HepG2 (cell line): ENCODE data around the gene TPRN. TPM values are rescaled to one million over a fixed set of nuclear protein-coding genes. Genes with fewer than 3 reads are reported as not detected.

ENCODE experiments used
- ATAC-seq: fragments of 200-7000 bp; cut with Tn5 transposase; 3 replicates; pipeline ENCODE4 v1.9.1; 2020; ENCODE audit warnings: mild to moderate bottlenecking, moderate library complexity
- BruUV-seq: library from RNA; stranded (reverse); fragments of 400-500 nt; replicated peaks from 2 replicates; lab custom pipeline; 2021; lab: Mats Ljungman, UMichigan
- CTCF ChIA-PET: fragments of 300-600 bp; formaldehyde crosslinking; extraction: SDS; loops from one replicate; lab custom pipeline; 2021; ENCODE audit warnings: low total read pairs, inconsistent platforms, low intra/inter-chr PET ratio; lab: Yijun Ruan, JAX
- POLR2A ChIA-PET: fragments of 350-600 bp; sonication (Branson Sonifier 250); formaldehyde crosslinking; loops from one replicate; lab custom pipeline; 2020; ENCODE audit warnings: antibody characterized with exemption, inconsistent platforms; lab: Yijun Ruan, JAX
- DNase-seq: peaks from one replicate; pipeline ENCODE4 v3.0.0-alpha.2; 2015; ENCODE audit warnings: low spot score
- FAIRE-seq: peaks from 3 replicates; lab custom pipeline; 2011; peaks lifted over from hg19 to GRCh38; lab: Jason Lieb, UNC
- H2AFZ ChIP-seq: one replicate; pipeline ENCODE4 v1.6.1; 2011; ENCODE audit warnings: low read length, inconsistent platforms
- H3K27ac ChIP-seq: fragments of 300-600 bp; 3 replicates; pipeline ENCODE4 v1.8.0; 2011; ENCODE audit warnings: mixed run types, mild to moderate bottlenecking, mixed read lengths, low read length, inconsistent platforms; ENCODE audit not compliant: insufficient read depth; ENCODE audit errors: extremely low read length
- H3K27me3 ChIP-seq, 2 experiments: fragments of 200-600 bp in 1 of 2; 2 replicates in 1 of 2; 3 replicates in 1 of 2; pipeline versions ENCODE4 v1.6.0 to v1.8.0; 2011; ENCODE audit warnings: low read length in 2 of 2, mild to moderate bottlenecking in 2 of 2, moderate library complexity in 2 of 2, inconsistent platforms in 1 of 2; ENCODE audit not compliant: insufficient read depth in 2 of 2, control insufficient read depth in 1 of 2
- H3K36me3 ChIP-seq, 2 experiments: fragments of 200-600 bp in 1 of 2; replicated peaks in 1 of 2; 2 replicates in 1 of 2; 3 replicates in 1 of 2; pipeline versions ENCODE4 v1.5.1 to v1.8.0; 2011; ENCODE audit warnings: low read length in 2 of 2, inconsistent platforms in 1 of 2; ENCODE audit not compliant: insufficient read depth in 2 of 2, control insufficient read depth in 1 of 2
- H3K4me1 ChIP-seq: 2 replicates; pipeline ENCODE4 v1.5.1; 2012; ENCODE audit warnings: low read length, inconsistent platforms; ENCODE audit not compliant: insufficient read depth
- H3K4me2 ChIP-seq: 2 replicates; pipeline ENCODE4 v1.6.0; 2011; ENCODE audit warnings: low read depth, low read length, inconsistent platforms
- H3K4me3 ChIP-seq, 3 experiments: fragments of 200-600 bp in 1 of 3; sonication (generic), shearing (Covaris generic) in 1 of 3; replicated peaks in 1 of 3; 2 replicates each; pipeline ENCODE4 v1.5.1; 2011 to 2016; ENCODE audit warnings: low read length in 3 of 3, inconsistent platforms in 2 of 3, low read depth in 2 of 3, mild to moderate bottlenecking in 2 of 3, control low read depth in 1 of 3, mixed read lengths in 1 of 3; ENCODE audit not compliant: insufficient read depth in 1 of 3
- H3K79me2 ChIP-seq: one replicate; pipeline ENCODE4 v1.6.1; 2011; ENCODE audit warnings: low read length, inconsistent platforms; ENCODE audit not compliant: insufficient read depth
- H3K9ac ChIP-seq: 2 replicates; pipeline ENCODE4 v1.6.0; 2011; ENCODE audit warnings: mild to moderate bottlenecking, low read depth, low read length, inconsistent platforms; ENCODE audit not compliant: insufficient read depth
- H3K9me3 ChIP-seq: 2 replicates; pipeline ENCODE4 v1.5.1; 2012; ENCODE audit warnings: mild to moderate bottlenecking, low read length
- H4K20me1 ChIP-seq: 2 replicates; pipeline ENCODE4 v1.6.0; 2011; ENCODE audit warnings: inconsistent platforms, mild to moderate bottlenecking, low read length, moderate library complexity; ENCODE audit not compliant: insufficient read depth
- AGO2 ChIP-seq: fragments of 200-400 bp; formaldehyde crosslinking; optimal IDR thresholded peaks from 2 replicates; pipeline ENCODE3; 2017; ENCODE audit warnings: mild to moderate bottlenecking, low read depth, low read length, moderate library complexity
- ESRRA ChIP-seq: sonication (generic); formaldehyde crosslinking; IDR thresholded peaks from 2 replicates; pipeline ENCODE4 v1.5.1; 2020; ENCODE audit warnings: mild to moderate bottlenecking, low read depth, missing genetic modification reagents
- HNRNPH1 ChIP-seq: fragments of 200-400 bp; formaldehyde crosslinking; optimal IDR thresholded peaks from 2 replicates; pipeline ENCODE3; 2017; ENCODE audit warnings: mild to moderate bottlenecking, low read depth, low read length
- HNRNPUL1 ChIP-seq: fragments of 200-400 bp; formaldehyde crosslinking; IDR thresholded peaks from 2 replicates; pipeline ENCODE4 v1.6.1; 2017; ENCODE audit warnings: low read depth, mild to moderate bottlenecking, low read length, moderate library complexity
- HOXA3 ChIP-seq: sonication (generic); formaldehyde crosslinking; IDR thresholded peaks from 2 replicates; pipeline ENCODE4 v1.5.0; 2020; ENCODE audit warnings: missing genetic modification reagents
- IRF2 ChIP-seq: IDR thresholded peaks from 2 replicates; pipeline ENCODE4 v1.6.1; 2018; ENCODE audit warnings: missing genetic modification reagents, missing compliant biosample characterization
- KLF11 ChIP-seq: IDR thresholded peaks from 2 replicates; pipeline ENCODE4 v1.6.1; 2016; ENCODE audit warnings: missing compliant biosample characterization
- NCOA1 ChIP-seq: sonication (generic); formaldehyde crosslinking; IDR thresholded peaks from 2 replicates; pipeline ENCODE4 v1.9.0; 2021; ENCODE audit warnings: missing genetic modification reagents
- RAD51 ChIP-seq: fragments of 450-650 bp; IDR thresholded peaks from 2 replicates; pipeline ENCODE4 v1.6.1; 2016; ENCODE audit warnings: borderline replicate concordance
- RBFOX2 ChIP-seq: fragments of 200-400 bp; formaldehyde crosslinking; IDR thresholded peaks from 2 replicates; pipeline ENCODE4 v1.6.1; 2017; ENCODE audit warnings: low read depth, mild to moderate bottlenecking, low read length
- SNAI1 ChIP-seq: sonication (generic); formaldehyde crosslinking; IDR thresholded peaks from 2 replicates; pipeline ENCODE4 v1.5.0; 2020; ENCODE audit warnings: mild to moderate bottlenecking, missing genetic modification reagents, borderline replicate concordance
- SOX5 ChIP-seq: IDR thresholded peaks from 2 replicates; pipeline ENCODE4 v1.6.1; 2016; ENCODE audit warnings: borderline replicate concordance
- SSRP1 ChIP-seq: IDR thresholded peaks from 2 replicates; pipeline ENCODE4 v1.6.1; 2016; ENCODE audit warnings: control low read depth
- ZC3H13 ChIP-seq: sonication (generic); formaldehyde crosslinking; IDR thresholded peaks from 2 replicates; pipeline ENCODE4 v1.8.1; 2023; ENCODE audit warnings: mild to moderate bottlenecking, missing genetic modification reagents, moderate library complexity
- ZFY ChIP-seq: sonication (generic); formaldehyde crosslinking; IDR thresholded peaks from 2 replicates; pipeline ENCODE4 v1.4.0; 2020; ENCODE audit warnings: missing genetic modification reagents
- ZNF484 ChIP-seq: sonication (generic); formaldehyde crosslinking; IDR thresholded peaks from 2 replicates; pipeline ENCODE4 v1.5.1; 2020; ENCODE audit warnings: mild to moderate bottlenecking, low read depth, missing genetic modification reagents, borderline replicate concordance
- ZNF678 ChIP-seq: sonication (generic); formaldehyde crosslinking; IDR thresholded peaks from 2 replicates; pipeline ENCODE4 v1.4.0; 2020; ENCODE audit warnings: mild to moderate bottlenecking, missing genetic modification reagents
- WGBS: methylation state at CpG from one replicate; pipeline ENCODE4 v1.1.6; 2017; ENCODE audit warnings: low lambda C conversion rate; 5-methylcytosine and 5-hydroxymethylcytosine counted together
- in situ Hi-C: cut with HindIII; loops from 2 replicates; pipeline ENCODE4 v1.10.0; 2017; ENCODE audit warnings: low pct_unique_long_range_greater_than_20kb; ENCODE audit not compliant: extremely low pct_ligation_motif_present
- intact Hi-C: fragments of 100-400 bp; cut with micrococcal nuclease; formaldehyde crosslinking; loops from one replicate; pipeline ENCODE4 v1.10.0; 2022; ENCODE audit not compliant: unreplicated experiment
- polyA plus RNA-seq, 8 experiments: library from polyadenylated mRNA; depleted of rRNA in 3 of 8; stranded (reverse) in 7 of 8; unstranded in 1 of 8; fragments of >200 nt; fragmentation: Illumina TruSeq in 4 of 8; extraction: Trizol in 4 of 8; gene quantifications; 2 replicates each; pipeline versions ENCODE4 v1.2.1 to v1.2.3, GENCODE V29; 2011 to 2016; ENCODE audit warnings: low read depth in 4 of 8, missing spikeins in 1 of 8, mixed read lengths in 1 of 8; ENCODE audit not compliant: insufficient read depth in 1 of 8
- total RNA-seq, 5 experiments: library from RNA; depleted of rRNA; stranded (reverse); fragments of >200 nt; fragmentation: Illumina TruSeq; extraction: Trizol; gene quantifications; 2 replicates each; pipeline ENCODE4 v1.2.3, GENCODE V29; 2016; ENCODE audit warnings: low read depth in 1 of 5
- TF ChIP-seq, protein P1 (sequence below): sonication (generic); formaldehyde crosslinking; IDR thresholded peaks from 2 replicates; pipeline ENCODE4 v1.4.0; 2020; ENCODE audit warnings: mild to moderate bottlenecking, missing genetic modification reagents

The TPRN gene
- total and polyA plus RNA-seq, 2 of the 13 experiments (the other 11 are each of a cell fraction or from before 2014, with no cell fraction given), result 10.1 to 19.2 TPM

- 96% methylated on average over 5 of the region's 10 CpGs for WGBS
These were observed 19.3 kb upstream of the TPRN start for GRCh38 chr9:137219757-137220316.

More at GRCh38 chr9:137219757-137220316, 19.3 kb upstream of the TPRN start:
- Histone ChIP-seq H3K9me3 (no peaks in the 10 kb centered on the region), H3K36me3 (no peaks in the 10 kb centered on the region), H3K4me2 (no peak overlapping the region), H3K4me1 (peaks cover 45% of the 10 kb centered on the region), H3K79me2 (peaks cover 3% of the 10 kb centered on the region), H3K27me3 (no peaks in the 10 kb centered on the region; a peak in 1 of 5 replicates), H2AFZ (no peak overlapping the region), H3K4me3 (no peak overlapping the region), H4K20me1 (peaks cover 4% of the 10 kb centered on the region; the same call in 1 of the 2 replicates), H3K9ac (no peak overlapping the region), H3K27ac (no peak overlapping the region)
- ATAC-seq, result no peak
- no TSS peak for BruUV-seq
- DNase-seq, result no peak
- POLR2A ChIA-PET, result interaction anchor here (0.6 to 13.4 kb wide), 6 partner anchors 15 to 92 kb away, joined by 3 to 225 read pairs (median 8); partner anchors contain the start of genes NDOR1, TMEM203, TPRN and TUBB4B
- in situ Hi-C loops, result no loop called here
- FAIRE-seq, result no peak
- no peak for TF ChIP-seq ZNF484 (CRISPR knock-in tag)
- no peak for TF ChIP-seq SSRP1
- peak; percentile 73 for TF ChIP-seq AGO2
- TF ChIP-seq, protein P1, sequence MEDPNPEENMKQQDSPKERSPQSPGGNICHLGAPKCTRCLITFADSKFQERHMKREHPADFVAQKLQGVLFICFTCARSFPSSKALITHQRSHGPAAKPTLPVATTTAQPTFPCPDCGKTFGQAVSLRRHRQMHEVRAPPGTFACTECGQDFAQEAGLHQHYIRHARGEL (CRISPR knock-in tag), result no peak
- TF ChIP-seq NCOA1 (CRISPR knock-in tag), result no peak
- no peak for TF ChIP-seq ZNF678
- TF ChIP-seq ZFY (CRISPR knock-in tag), result 0 out of 2 replicates have a peak, but pooled peaks have one; percentile 20
- no peak for TF ChIP-seq SOX5 (CRISPR knock-in tag)
- no peak for TF ChIP-seq IRF2
- TF ChIP-seq RAD51, result no peak
- no peak for TF ChIP-seq KLF11
- TF ChIP-seq SNAI1 (CRISPR knock-in tag), result no peak
- TF ChIP-seq ESRRA (CRISPR knock-in tag), result no peak
- TF ChIP-seq HNRNPUL1, result no peak
- peak; percentile 19; the same call in 1 of the 2 replicates for TF ChIP-seq RBFOX2
- no peak for TF ChIP-seq HOXA3 (CRISPR knock-in tag)
- TF ChIP-seq HNRNPH1, result no peak
- peak; percentile 93 for TF ChIP-seq ZC3H13 (CRISPR knock-in tag)
- TF ChIP-seq, all 625 proteins: peak for 4
- intact Hi-C loops, result no loop called here
- CTCF ChIA-PET, result no interaction called here
